OCI-LY1 (cell line): Measurements from ENCODE around the gene ABCF1.
A peak's percentile ranks its signal among the peaks of the same experiment; 100 is the strongest.

ENCODE experiments used
- H2AFZ ChIP-seq: fragments of 200-600 bp; sonication (generic), shearing (Covaris generic); 2 replicates; pipeline ENCODE4 v1.6.0; 2014; ENCODE audit warnings: antibody characterized with exemption, mild to moderate bottlenecking, low read length
- H3F3A ChIP-seq: fragments of 200-600 bp; sonication (generic), shearing (Covaris generic); 2 replicates; pipeline ENCODE4 v1.6.0; 2014; ENCODE audit warnings: mild to moderate bottlenecking, antibody characterized with exemption, low read length, moderate library complexity; ENCODE audit not compliant: insufficient read depth
- H3K27ac ChIP-seq: fragments of 200-600 bp; sonication (generic); 2 replicates; pipeline ENCODE4 v1.5.1; 2014; ENCODE audit warnings: low read length, mixed run types, mild to moderate bottlenecking, low read depth; ENCODE audit not compliant: poor library complexity, severe bottlenecking
- H3K27me3 ChIP-seq: fragments of 200-600 bp; sonication (generic); 2 replicates; pipeline ENCODE4 v1.6.0; 2014; ENCODE audit warnings: antibody characterized with exemption, mild to moderate bottlenecking, low read length, moderate library complexity; ENCODE audit not compliant: insufficient read depth
- H3K36me3 ChIP-seq: fragments of 200-600 bp; sonication (generic); 2 replicates; pipeline ENCODE4 v1.6.1; 2014; ENCODE audit warnings: mild to moderate bottlenecking, antibody characterized with exemption, low read length, moderate library complexity, mixed read lengths; ENCODE audit not compliant: insufficient read depth
- H3K4me1 ChIP-seq: fragments of 200-600 bp; sonication (generic); 2 replicates; pipeline ENCODE4 v1.5.1; 2014; ENCODE audit warnings: mild to moderate bottlenecking, low read length, moderate library complexity; ENCODE audit not compliant: insufficient read depth, severe bottlenecking
- H3K4me2 ChIP-seq: fragments of 200-600 bp; sonication (generic), shearing (Covaris generic); 2 replicates; pipeline ENCODE4 v1.6.1; 2014; ENCODE audit warnings: low read length
- H3K4me3 ChIP-seq: fragments of 200-600 bp; sonication (generic); 2 replicates; pipeline ENCODE4 v1.5.1; 2014; ENCODE audit warnings: low read length, low read depth, mild to moderate bottlenecking, mixed read lengths; ENCODE audit not compliant: poor library complexity, severe bottlenecking
- H3K79me2 ChIP-seq: fragments of 200-600 bp; shearing (Covaris generic); 2 replicates; pipeline ENCODE4 v1.6.1; 2016; ENCODE audit warnings: mixed run types, low read length, mixed read lengths; ENCODE audit not compliant: insufficient read depth
- H3K9ac ChIP-seq: fragments of 200-600 bp; sonication (generic), shearing (Covaris generic); 2 replicates; pipeline ENCODE4 v1.6.1; 2014; ENCODE audit warnings: mild to moderate bottlenecking, low read length, mixed read lengths
- H3K9me2 ChIP-seq: fragments of 200-600 bp; sonication (generic), shearing (Covaris generic); 2 replicates; pipeline ENCODE4 v1.6.1; 2014; ENCODE audit warnings: low read depth, mild to moderate bottlenecking, low read length, mixed read lengths
- H3K9me3 ChIP-seq: fragments of 200-600 bp; shearing (Covaris generic); 2 replicates; pipeline ENCODE4 v1.6.1; 2014; ENCODE audit warnings: low read length, mixed read lengths
- H4K20me1 ChIP-seq: fragments of 200-600 bp; sonication (generic), shearing (Covaris generic); 2 replicates; pipeline ENCODE4 v1.6.0; 2016; ENCODE audit warnings: mild to moderate bottlenecking, low read length; ENCODE audit not compliant: insufficient read depth
- CTCF ChIP-seq: fragments of 200-600 bp; sonication (generic), shearing (Covaris generic); IDR thresholded peaks from 2 replicates; pipeline ENCODE4 v1.5.1; 2017; ENCODE audit warnings: mild to moderate bottlenecking, antibody characterized with exemption, low read length, moderate library complexity, mixed read lengths
- EZH2 ChIP-seq: fragments of 200-600 bp; sonication (generic), shearing (Covaris generic); IDR thresholded peaks from 2 replicates; pipeline ENCODE4 v1.8.0; 2017; ENCODE audit warnings: borderline replicate concordance, mixed run types, mild to moderate bottlenecking, antibody characterized with exemption, low read length, moderate library complexity, mixed read lengths

ABCF1 gene

GRCh38 chr6:30570263-30570662 lies 979 bp upstream of the ABCF1 start:
- Histone ChIP-seq H4K20me1 (0 out of 2 replicates have a peak, but pooled peaks cover 3% of the 10 kb centered on the region), H3K27ac (no peak overlapping the region), H3K4me1 (peaks cover 42% of the 10 kb centered on the region), H3K9me3 (no peaks in the 10 kb centered on the region), H3K9ac (peak overlapping the region; percentile 91), H3K27me3 (no peaks in the 10 kb centered on the region), H3K79me2 (peaks cover 38% of the 10 kb centered on the region), H2AFZ (no peak overlapping the region), H3K9me2 (no peaks in the 10 kb centered on the region), H3K4me2 (peak overlapping the region; percentile 93), H3K36me3 (peaks cover 14% of the 10 kb centered on the region; the same call in 1 of the 2 replicates), H3F3A (no peaks in the 10 kb centered on the region), H3K4me3 (peak overlapping the region; percentile 89)
- no peak for TF ChIP-seq EZH2
- no peak for TF ChIP-seq CTCF

GRCh38 chr6:30570740-30571074 lies 535 bp upstream of the ABCF1 start:
- Histone ChIP-seq H3K4me2 (peak overlapping the region; percentile 93), H3K27me3 (no peaks in the 10 kb centered on the region), H3K79me2 (peaks cover 42% of the 10 kb centered on the region), H3K4me3 (peak overlapping the region; percentile 89), H3K9ac (peak overlapping the region; percentile 91), H3K36me3 (peaks cover 14% of the 10 kb centered on the region; the same call in 1 of the 2 replicates), H3K9me2 (no peaks in the 10 kb centered on the region), H3K9me3 (no peaks in the 10 kb centered on the region), H4K20me1 (0 out of 2 replicates have a peak, but pooled peaks cover 3% of the 10 kb centered on the region), H3F3A (no peaks in the 10 kb centered on the region), H3K27ac (peak overlapping the region; percentile 42), H3K4me1 (peaks cover 42% of the 10 kb centered on the region), H2AFZ (peak overlapping the region; percentile 64)
- TF ChIP-seq CTCF = no peak
- no peak for TF ChIP-seq EZH2

GRCh38 chr6:30571762-30572082 lies 480 bp downstream of the ABCF1 start:
- peaks cover 42% of the 10 kb centered on the region for H3K4me1 ChIP-seq
- no peak overlapping the region for H2AFZ ChIP-seq
- H3K36me3 ChIP-seq = peaks cover 19% of the 10 kb centered on the region
- no peak for TF ChIP-seq EZH2
- no peak for TF ChIP-seq CTCF
- peak overlapping the region; percentile 91 for H3K9ac ChIP-seq
- H3K27ac ChIP-seq = peak overlapping the region; percentile 65
- H3K4me2 ChIP-seq = peak overlapping the region; percentile 98
- peak overlapping the region; percentile 89 for H3K4me3 ChIP-seq
- H3K9me2 ChIP-seq = no peaks in the 10 kb centered on the region
- H3F3A ChIP-seq = no peaks in the 10 kb centered on the region
- H3K9me3 ChIP-seq = no peaks in the 10 kb centered on the region
- peaks cover 45% of the 10 kb centered on the region for H3K79me2 ChIP-seq
- H4K20me1 ChIP-seq = 0 out of 2 replicates have a peak, but pooled peaks cover 3% of the 10 kb centered on the region
- H3K27me3 ChIP-seq = no peaks in the 10 kb centered on the region
